AG08395 (cell line): ENCODE results near the gene SCUBE1.
"Not testable (repeated sequence)": the region's sequence is repeated elsewhere in the genome, so short reads cannot be mapped to it uniquely, and the experiment has no call there.

Experiments
- DNase-seq: peaks from one replicate; pipeline ENCODE4 v3.0.0; 2012; ENCODE audit warnings: mixed read lengths, low spot score

Gene SCUBE1

GRCh38 chr22:43356881-43357280 lies 13.7 kb upstream of the SCUBE1 start:
- DNase-seq = no peak

DNA sequence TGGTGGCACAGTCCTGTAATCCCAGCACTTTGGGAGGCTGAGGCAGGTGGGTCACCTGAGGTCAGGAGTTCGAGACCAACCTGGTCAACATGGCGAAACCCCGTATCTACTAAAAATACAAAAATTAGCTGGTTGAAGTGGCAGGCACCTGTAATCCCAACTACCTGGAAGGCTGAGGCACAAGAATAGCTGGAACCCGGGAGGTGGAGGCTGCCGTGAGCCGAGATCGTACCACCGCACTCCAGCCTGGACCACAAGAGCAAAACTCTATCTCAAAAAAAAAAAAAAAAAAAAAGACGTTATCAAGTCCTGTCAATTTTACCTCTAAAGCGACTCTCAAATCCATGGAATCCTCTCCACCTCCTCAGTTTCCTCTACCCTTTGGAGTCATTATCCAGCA lies 12.5 kb upstream of the SCUBE1 start:
- not testable (repeated sequence) for DNase-seq

GRCh38 chr22:43351966-43352345 lies 8.8 kb upstream of the SCUBE1 start:
- DNase-seq = no peak

DNA sequence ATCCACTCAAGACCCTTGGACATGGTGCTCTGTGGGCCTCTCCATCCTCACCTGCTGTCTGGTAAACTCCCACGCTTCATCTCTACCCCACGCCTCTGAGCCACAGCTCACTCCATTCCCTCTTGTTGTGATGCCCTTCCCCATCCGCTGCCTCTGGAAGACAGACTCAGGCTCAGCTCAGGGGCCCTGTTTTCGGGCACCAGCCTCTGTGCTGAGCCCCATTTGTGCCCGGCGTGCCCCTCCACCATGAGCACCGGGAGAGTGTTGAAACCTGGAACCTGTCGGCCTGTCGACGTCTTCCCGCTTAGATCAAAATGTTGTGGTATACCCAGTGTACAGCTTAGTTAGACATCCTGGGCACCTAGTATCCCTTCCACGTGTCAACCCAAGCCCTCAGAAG lies 6.5 kb upstream of the SCUBE1 start:
- no peak for DNase-seq

- DNase-seq = peak; percentile 63
Observed at GRCh38 chr22:43346521-43346929, 3.4 kb upstream of the SCUBE1 start.

DNA sequence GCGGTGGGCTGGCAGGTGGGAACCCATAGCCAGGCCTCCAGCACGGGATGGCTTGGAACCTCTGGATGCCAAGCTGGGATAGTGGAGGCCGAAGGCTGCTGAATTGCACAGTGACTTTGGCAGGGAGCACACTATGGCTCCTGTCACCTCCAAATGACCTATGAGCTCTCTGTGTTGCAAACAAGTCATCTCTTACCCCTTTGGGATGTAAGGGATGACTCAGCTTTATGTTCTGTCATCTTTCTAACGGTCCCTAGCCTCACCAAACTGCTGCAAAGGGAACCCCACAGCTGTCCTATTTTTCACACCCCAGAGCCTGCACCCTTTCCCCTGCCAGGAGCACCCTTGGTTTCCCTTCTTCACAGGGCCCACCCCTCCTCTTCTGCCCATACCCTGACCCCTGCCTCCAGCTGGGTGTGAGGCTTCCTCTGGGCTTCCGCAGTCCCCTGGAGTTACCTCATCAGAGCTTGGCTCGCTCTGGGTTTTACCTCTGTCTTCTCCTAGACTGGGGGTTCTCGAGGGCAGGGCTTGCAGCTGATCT lies 2.7 kb upstream of the SCUBE1 start:
- peak; percentile 39 for DNase-seq

DNA sequence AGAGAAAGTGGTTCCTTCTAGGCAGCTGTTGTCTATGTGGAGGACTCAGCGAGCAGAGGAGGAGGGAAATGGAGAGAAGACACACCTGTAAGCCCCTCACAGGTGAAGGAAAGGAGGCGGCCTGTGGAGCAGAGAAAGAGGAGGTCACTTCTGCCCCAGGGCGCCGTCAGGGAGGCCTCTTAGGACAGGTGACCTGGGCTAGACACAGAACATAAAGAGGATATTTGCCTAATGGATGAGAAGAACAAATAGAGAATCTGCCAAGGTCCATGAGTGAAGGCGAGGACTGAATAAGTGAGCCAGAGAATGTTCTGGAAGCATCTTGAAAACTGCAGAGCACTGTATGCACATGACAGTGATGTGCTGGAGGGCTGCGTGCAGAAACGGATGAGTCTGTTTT lies 2.2 kb upstream of the SCUBE1 start:
- no peak for DNase-seq

- no peak for DNase-seq
Observed at GRCh38 chr22:43344520-43344787, 1.3 kb upstream of the SCUBE1 start.

DNA sequence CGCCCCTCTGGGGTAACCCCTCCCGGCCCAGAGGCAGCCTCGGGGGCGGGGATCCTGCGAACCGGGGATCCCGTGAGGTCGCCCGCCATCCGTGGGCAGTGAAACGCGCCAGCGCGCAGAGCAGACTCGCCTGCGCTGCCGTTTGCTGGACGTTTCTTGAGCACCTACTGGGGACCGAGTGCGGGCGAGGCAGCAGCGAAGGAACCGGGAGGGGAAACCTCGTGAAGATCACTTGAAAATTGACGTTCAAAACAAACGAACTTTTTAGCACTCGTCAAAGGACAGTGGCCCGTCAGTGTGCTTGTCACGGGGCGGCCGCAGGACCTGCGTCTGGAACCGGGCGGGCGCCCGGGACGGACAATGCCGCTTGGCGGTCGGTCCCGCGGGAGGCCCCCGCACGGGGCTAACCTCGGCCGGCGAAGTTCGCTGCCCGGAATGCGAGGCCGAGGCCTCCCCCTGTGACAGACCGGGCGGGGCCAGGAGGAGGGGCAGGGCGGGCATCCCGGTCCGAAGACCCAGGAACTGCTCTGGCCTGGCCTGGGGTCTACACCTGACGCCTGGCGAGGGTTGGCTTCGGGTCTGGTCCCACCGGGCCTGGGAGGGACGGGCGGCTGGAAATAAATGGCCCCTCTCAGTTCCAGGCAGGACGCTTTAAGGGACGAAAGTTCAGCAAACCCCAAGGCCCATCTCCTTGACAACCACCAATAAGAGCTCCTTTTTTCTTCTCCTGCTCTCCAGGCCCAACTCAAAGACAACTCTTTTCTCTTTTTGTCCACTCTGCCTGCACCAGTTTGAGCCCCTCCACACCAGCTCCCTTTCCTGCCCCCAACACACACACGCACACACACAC lies 723 bp upstream of the SCUBE1 start:
- no peak for DNase-seq

GRCh38 chr22:43342347-43343261 lies 568 bp downstream of the SCUBE1 start:
- DNase-seq = no peak

DNA sequence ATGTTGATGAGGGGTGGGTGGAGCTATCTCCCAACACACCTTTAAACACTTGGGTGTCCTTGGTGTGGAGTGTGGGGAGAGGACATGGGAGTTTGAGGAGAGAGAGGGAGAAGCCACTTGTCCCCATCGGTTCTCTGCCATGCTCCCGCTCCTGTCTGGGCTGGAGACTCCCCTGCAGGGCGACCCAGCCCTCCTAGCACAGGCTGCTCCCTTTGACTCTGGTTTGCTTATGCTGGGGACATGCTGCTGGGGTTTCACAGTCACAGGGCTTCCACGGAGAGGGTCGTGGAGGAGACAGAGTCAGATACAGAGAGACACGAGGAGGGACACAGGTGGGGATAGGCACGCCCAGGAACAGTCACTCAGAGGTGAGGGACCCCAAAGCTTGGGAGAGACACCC lies 1.6 kb downstream of the SCUBE1 start:
- no peak for DNase-seq

DNA sequence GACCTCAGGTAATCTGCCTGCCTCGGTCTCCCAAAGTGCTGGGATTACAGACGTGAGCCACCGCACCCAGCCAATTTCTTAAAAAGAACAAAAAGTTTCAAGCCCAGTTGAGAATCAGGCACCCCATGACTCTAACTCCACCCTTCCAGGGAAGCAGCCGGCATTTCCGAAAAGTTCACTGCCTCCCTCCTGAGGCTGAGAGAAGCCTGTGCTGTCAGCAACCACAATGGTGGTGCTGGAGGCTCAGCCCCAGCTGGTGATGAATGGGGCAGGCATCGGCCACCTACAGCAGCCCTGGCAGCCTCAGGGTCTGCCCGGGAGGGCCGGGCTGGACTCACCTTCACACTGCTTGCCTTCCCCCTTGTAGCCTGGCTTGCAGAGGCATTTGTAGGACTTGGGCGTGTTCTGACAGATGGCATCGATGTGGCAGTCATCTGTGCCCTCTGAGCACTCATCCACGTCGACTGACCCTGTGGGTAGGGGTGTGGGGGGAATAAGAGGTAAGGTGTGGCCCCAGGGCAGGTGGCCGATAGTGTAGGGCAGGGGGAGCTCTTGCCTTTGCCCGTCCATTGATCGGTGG lies 4.3 kb downstream of the SCUBE1 start:
- DNase-seq = no peak

- DNase-seq = no peak
Observed at GRCh38 chr22:43337946-43338345, 5.2 kb downstream of the SCUBE1 start.

GRCh38 chr22:43337385-43337784 lies 5.8 kb downstream of the SCUBE1 start:
- DNase-seq = peak; percentile 33

DNA sequence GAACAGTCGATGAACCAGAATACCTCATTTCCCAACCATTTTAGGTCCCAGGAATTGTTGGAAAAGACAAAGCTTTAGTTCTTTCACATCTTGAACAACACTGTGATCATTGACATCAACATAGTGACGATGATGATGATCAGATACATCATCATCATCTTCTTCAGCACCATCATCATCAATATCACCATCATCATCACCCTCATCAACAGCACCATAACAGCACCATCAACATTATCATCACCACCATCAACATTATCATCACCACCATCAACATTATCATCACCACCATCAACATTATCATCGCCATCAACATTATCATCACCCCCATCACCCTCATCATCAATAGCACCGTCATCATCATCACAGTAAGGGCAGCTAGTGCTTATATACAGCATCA lies 8.8 kb downstream of the SCUBE1 start:
- DNase-seq = no peak

DNA sequence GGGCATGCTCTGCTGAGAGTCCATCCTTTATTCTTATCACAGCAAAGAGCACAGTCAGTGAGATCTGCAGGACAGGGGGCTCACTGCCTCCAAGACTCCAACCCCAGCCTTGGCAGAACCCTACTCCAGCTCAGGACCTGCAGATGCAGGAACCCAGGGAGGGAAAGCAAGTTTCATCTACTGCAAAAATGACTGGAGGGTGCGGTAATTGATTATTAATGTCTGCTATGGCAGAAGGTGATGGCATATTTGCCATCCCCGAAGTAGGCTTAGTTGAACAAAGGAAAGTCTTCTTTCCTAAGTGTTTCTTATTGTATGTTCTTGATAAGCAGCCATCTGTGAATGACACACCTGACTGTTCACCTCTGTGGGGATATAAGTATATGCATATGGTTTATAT lies 9.2 kb downstream of the SCUBE1 start:
- no peak for DNase-seq

- no peak for DNase-seq
Observed at GRCh38 chr22:43333156-43333555, 10.0 kb downstream of the SCUBE1 start.

DNA sequence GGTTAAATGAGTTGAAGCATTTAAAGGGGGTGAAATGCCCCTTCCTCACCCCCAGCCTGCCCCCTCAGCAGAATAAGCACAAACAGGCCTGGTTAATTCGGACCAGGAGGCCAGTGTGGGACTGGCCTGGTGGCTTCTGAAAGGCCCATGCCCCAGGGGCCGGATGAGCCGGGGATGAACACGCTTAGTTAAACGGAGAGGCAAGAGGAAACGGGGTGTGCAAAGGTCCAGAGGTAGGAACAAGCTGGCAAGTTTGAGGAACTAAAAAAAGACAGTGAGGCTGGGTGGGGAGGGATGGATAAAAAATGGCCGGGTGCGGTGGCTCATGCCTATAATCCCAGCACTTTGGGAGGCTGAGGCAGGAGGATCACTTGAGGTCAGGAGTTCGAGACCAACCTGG lies 11.5 kb downstream of the SCUBE1 start:
- DNase-seq = no peak

- DNase-seq = no peak
Observed at GRCh38 chr22:43331069-43331451, 12.1 kb downstream of the SCUBE1 start.

DNA sequence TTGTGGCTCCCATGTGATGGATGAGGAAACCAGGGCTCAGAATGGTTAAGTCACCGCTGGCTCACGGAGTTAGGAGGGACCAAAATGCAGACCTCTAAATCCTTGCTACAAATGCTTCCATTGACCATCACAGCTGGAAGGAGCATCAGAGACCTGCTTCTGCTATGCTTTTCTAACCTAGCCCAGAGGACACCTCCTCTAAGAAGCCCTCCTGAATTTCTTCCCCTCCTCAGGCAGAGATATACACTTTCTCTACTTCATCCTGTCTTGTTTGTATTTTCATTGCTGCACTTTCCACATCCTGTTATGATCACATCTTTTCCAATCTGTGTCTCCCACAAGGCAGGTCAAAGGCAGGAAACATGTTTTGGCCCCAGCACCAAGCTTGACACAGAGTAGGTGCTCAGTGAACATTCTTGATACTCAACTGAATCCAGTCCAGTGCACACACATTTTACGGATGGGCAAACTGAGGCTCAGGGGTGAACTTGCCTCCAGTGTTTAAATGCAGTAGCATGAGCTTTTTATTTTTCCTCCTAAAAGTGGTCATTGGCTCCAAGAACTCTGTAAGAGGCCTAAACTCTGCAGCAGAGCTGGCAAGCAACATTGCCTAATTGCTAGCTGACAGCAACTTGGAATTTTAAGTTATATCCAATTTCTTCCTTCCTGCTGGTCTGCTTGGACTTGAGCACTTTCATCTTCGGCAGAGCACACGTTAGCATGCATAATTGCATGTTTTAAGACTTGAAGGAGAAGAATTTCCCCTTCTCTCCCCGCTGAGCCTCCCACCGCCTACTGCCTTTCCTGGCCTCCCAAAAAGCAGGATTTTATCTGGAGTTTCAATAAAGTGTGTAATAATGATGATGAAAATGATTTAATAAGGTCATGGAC lies 12.7 kb downstream of the SCUBE1 start:
- no peak for DNase-seq

DNA sequence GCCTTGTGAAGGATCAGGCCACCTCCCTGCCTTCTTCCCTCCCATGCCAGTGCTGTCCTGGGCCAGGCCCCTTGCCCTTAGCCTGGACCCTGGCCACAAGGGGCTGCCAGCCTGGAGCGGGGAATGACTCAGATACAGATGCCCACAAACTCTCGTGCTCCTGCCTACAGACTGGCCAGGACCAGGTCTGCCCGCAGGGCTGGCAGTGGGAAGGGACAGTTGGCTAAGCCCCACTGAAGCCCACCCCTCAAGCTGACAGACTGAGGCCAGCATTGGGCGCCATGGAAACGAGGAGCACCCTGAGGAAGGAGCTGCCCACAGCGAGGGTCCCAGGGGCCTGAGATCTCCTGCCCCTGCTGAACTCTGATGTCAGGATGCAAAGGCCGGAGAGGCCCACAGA lies 14.1 kb downstream of the SCUBE1 start:
- no peak for DNase-seq

GRCh38 chr22:43327157-43327438 lies 16.1 kb downstream of the SCUBE1 start:
- DNase-seq = no peak
